HEK293T (cell line): ENCODE data around the gene PCGF3.
A peak's percentile ranks its signal among the peaks of the same experiment; 100 is the strongest.

Source experiments
- BHLHE40 ChIP-seq: fragments of 450-650 bp; IDR thresholded peaks from 2 replicates; pipeline ENCODE4 v1.6.1; 2016; ENCODE audit warnings: mild to moderate bottlenecking, moderate library complexity, borderline replicate concordance
- CTBP1 ChIP-seq: fragments of 450-650 bp; IDR thresholded peaks from 2 replicates; pipeline ENCODE4 v1.6.1; 2016; ENCODE audit warnings: borderline replicate concordance
- ELF4 ChIP-seq: fragments of 450-650 bp; IDR thresholded peaks from 2 replicates; pipeline ENCODE4 v1.6.1; 2017; ENCODE audit warnings: antibody characterized with exemption
- FOXA1 ChIP-seq: fragments of 450-650 bp; IDR thresholded peaks from 2 replicates; pipeline ENCODE4 v1.6.1; 2016; ENCODE audit warnings: mild to moderate bottlenecking
- FOXK2 ChIP-seq: fragments of 450-650 bp; IDR thresholded peaks from 2 replicates; pipeline ENCODE4 v1.6.1; 2016; ENCODE audit warnings: mild to moderate bottlenecking
- FOXM1 ChIP-seq: fragments of 450-650 bp; IDR thresholded peaks from 2 replicates; pipeline ENCODE4 v1.6.1; 2017; ENCODE audit warnings: mild to moderate bottlenecking, borderline replicate concordance
- HDGF ChIP-seq: fragments of 450-650 bp; IDR thresholded peaks from 2 replicates; pipeline ENCODE4 v1.6.1; 2017; ENCODE audit warnings: antibody characterized with exemption, borderline replicate concordance
- L3MBTL2 ChIP-seq: fragments of 450-650 bp; conservative IDR thresholded peaks from 2 replicates; pipeline ENCODE4 v1.6.1; 2016; ENCODE audit warnings: mild to moderate bottlenecking
- LEF1 ChIP-seq: fragments of 450-650 bp; IDR thresholded peaks from 2 replicates; pipeline ENCODE4 v1.6.1; 2017; ENCODE audit warnings: mild to moderate bottlenecking, borderline replicate concordance
- PKNOX1 ChIP-seq: fragments of 450-650 bp; IDR thresholded peaks from 2 replicates; pipeline ENCODE4 v1.6.1; 2016
- SP1 ChIP-seq: fragments of 450-650 bp; IDR thresholded peaks from 2 replicates; pipeline ENCODE4 v1.6.1; 2017
- SUZ12 ChIP-seq: fragments of 450-650 bp; IDR thresholded peaks from 2 replicates; pipeline ENCODE4 v1.6.1; 2016; ENCODE audit warnings: mild to moderate bottlenecking
- TARDBP ChIP-seq: fragments of 450-650 bp; IDR thresholded peaks from 2 replicates; pipeline ENCODE4 v1.6.1; 2016
- ZNF384 ChIP-seq: fragments of 450-650 bp; IDR thresholded peaks from 2 replicates; pipeline ENCODE4 v1.6.1; 2016

GRCh38 chr4:675036-675882 lies 30.4 kb upstream of the PCGF3 start:
- TF ChIP-seq TARDBP (no peak), ZNF384 (no peak), SP1 (no peak), SUZ12 (no peak), FOXA1 (no peak), FOXM1 (no peak), ELF4 (no peak), FOXK2 (no peak), PKNOX1 (no peak), BHLHE40 (no peak), CTBP1 (no peak), LEF1 (no peak), HDGF (0 out of 2 replicates have a peak, but pooled peaks have one; percentile 62), L3MBTL2 (no peak)
